Effector memory CD4-positive, alpha-beta T cell (primary cell): ENCODE results near the gene WFDC8.
"Not testable (repeated sequence)": the region's sequence is repeated elsewhere in the genome, so short reads cannot be mapped to it uniquely, and the experiment has no call there.

Experiments
- DNase-seq, 3 donors: peaks; one replicate each; pipeline ENCODE4 v3.0.0-alpha.2; 2020
- H3K27ac ChIP-seq: 2 replicates; pipeline ENCODE4 v1.7.0; 2013; ENCODE audit warnings: mild to moderate bottlenecking, low read length, moderate library complexity; ENCODE audit not compliant: insufficient read depth, poor library complexity, severe bottlenecking
- H3K27me3 ChIP-seq: replicated peaks from 2 replicates; pipeline ENCODE4 v1.7.0; 2013; ENCODE audit warnings: mild to moderate bottlenecking, low read length; ENCODE audit not compliant: insufficient read depth, control insufficient read depth, poor library complexity, severe bottlenecking
- H3K36me3 ChIP-seq: 2 replicates; pipeline ENCODE4 v1.7.0; 2013; ENCODE audit warnings: mild to moderate bottlenecking, low read length, moderate library complexity; ENCODE audit not compliant: control insufficient read depth, insufficient read depth
- H3K4me1 ChIP-seq: 2 replicates; pipeline ENCODE4 v1.7.0; 2013; ENCODE audit warnings: low read length, mild to moderate bottlenecking; ENCODE audit not compliant: control insufficient read depth, insufficient read depth, poor library complexity, severe bottlenecking
- H3K4me3 ChIP-seq: 2 replicates; pipeline ENCODE4 v1.7.0; 2013; ENCODE audit warnings: low read length, low read depth, mild to moderate bottlenecking; ENCODE audit not compliant: insufficient read depth, poor library complexity, severe bottlenecking
- H3K9me3 ChIP-seq: 2 replicates; pipeline ENCODE4 v1.7.0; 2013; ENCODE audit warnings: mild to moderate bottlenecking, low read length, moderate library complexity; ENCODE audit not compliant: control insufficient read depth

WFDC8 gene

DNA sequence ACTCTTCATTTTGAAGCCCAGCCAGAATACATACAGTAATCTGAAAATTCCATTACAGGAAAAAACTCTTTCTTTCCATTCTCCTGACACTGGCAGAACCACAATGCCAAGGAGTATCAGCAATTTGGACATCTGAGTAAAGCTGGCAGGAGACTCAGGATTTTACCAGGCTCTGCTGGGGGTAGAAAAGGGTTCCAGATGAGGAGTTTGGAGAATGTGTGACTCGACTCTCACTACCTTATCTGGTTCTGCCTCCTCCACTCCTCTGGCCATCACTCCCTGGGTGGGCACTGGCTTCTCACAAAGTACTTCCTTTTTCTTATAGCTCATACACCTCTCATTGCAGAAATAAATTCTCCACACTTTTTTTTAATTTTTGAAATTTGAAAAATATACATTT is 10.6 kb upstream of the WFDC8 start:
- Histone ChIP-seq H3K27me3 (no peaks in the 10 kb centered on the region), H3K27ac (no peak overlapping the region), H3K4me3 (no peak overlapping the region), H3K36me3 (no peaks in the 10 kb centered on the region), H3K4me1 (no peaks in the 10 kb centered on the region), H3K9me3 (no peaks in the 10 kb centered on the region)
- DNase-seq, result no peak

GRCh38 chr20:45588800-45589199 is 9.7 kb upstream of the WFDC8 start:
- H3K4me3 ChIP-seq, result no peak overlapping the region
- no peak overlapping the region for H3K27ac ChIP-seq
- no peaks in the 10 kb centered on the region for H3K9me3 ChIP-seq
- H3K27me3 ChIP-seq, result no peaks in the 10 kb centered on the region
- no peaks in the 10 kb centered on the region for H3K4me1 ChIP-seq
- no peak for DNase-seq
- H3K36me3 ChIP-seq, result no peaks in the 10 kb centered on the region

DNA sequence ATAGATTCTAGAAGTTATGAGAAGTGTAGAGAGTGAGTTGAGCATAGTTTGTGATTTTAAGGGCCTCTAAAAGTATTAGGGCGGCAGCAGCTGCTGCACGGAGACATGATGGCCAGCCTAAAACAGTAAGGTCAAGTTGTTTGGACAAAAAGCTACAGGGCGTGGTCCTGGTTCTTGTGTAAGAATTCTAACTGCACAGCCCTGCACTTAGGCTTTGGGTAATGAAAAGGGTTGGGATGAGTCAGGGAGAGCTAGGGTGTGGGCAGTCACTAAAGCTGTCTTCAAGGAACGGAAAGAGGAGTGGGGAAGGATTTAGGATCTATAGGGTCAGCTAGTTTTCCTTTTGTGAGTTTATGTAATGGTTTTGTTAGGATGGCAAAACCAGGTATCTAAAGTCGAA is 6.9 kb upstream of the WFDC8 start:
- not testable (repeated sequence) for H3K9me3 ChIP-seq, DNase-seq, H3K36me3 ChIP-seq, H3K27me3 ChIP-seq, H3K27ac ChIP-seq, H3K4me3 ChIP-seq, H3K4me1 ChIP-seq

DNA sequence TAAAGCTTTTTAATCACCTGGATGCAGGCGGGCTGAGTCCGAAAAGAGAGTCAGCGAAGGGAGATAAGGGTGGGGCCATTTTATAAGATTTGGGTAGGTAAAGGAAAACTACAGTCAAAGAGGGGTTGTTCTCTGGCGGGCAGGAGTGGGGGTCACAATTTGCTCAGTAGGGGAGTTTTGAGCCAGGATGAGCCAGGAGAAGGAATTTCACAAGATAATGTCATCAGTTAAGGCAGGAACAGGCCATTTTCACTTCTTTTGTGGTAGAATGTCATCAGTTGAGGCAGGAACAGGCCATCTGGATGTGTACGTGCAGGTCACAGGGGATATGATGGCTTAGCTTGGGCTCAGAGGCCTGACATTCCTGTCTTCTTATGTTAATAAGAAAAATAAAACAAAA is 5.2 kb upstream of the WFDC8 start:
- DNase-seq, H3K4me3 ChIP-seq, H3K27ac ChIP-seq, H3K27me3 ChIP-seq, H3K4me1 ChIP-seq, H3K36me3 ChIP-seq, H3K9me3 ChIP-seq: not testable (repeated sequence)

GRCh38 chr20:45583502-45583901 is 4.4 kb upstream of the WFDC8 start:
- H3K9me3 ChIP-seq, result no peaks in the 10 kb centered on the region
- no peak overlapping the region for H3K27ac ChIP-seq
- no peak for DNase-seq
- no peaks in the 10 kb centered on the region for H3K36me3 ChIP-seq
- H3K4me1 ChIP-seq, result no peaks in the 10 kb centered on the region
- no peak overlapping the region for H3K4me3 ChIP-seq
- no peaks in the 10 kb centered on the region for H3K27me3 ChIP-seq

GRCh38 chr20:45581702-45582101 is 2.6 kb upstream of the WFDC8 start:
- Histone ChIP-seq H3K4me3 (no peak overlapping the region), H3K9me3 (no peaks in the 10 kb centered on the region), H3K27me3 (no peaks in the 10 kb centered on the region), H3K27ac (no peak overlapping the region), H3K4me1 (no peaks in the 10 kb centered on the region), H3K36me3 (no peaks in the 10 kb centered on the region)
- DNase-seq, result no peak

DNA sequence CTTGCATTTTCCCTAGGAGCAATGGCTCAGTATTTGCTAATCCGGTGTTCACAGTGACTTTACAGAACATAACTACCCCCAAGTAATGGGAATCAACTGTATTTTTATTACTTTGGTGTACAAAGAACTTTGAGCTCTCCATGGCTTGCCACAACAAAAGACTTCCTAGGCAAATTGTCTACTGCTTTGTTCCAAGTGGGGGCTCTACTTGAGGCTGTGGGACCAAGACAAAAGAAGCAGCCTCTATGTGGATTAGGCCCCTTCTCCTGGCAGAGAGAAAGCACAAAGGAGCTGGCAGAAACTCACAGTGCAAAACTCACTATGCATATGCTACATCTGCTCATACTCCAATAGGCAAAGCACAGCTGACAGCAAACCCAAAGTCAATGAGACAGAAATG is 853 bp downstream of the WFDC8 start:
- Histone ChIP-seq H3K4me1 (no peaks in the 10 kb centered on the region), H3K4me3 (no peak overlapping the region), H3K36me3 (no peaks in the 10 kb centered on the region), H3K27ac (no peak overlapping the region), H3K27me3 (no peaks in the 10 kb centered on the region), H3K9me3 (no peaks in the 10 kb centered on the region)
- no peak for DNase-seq

DNA sequence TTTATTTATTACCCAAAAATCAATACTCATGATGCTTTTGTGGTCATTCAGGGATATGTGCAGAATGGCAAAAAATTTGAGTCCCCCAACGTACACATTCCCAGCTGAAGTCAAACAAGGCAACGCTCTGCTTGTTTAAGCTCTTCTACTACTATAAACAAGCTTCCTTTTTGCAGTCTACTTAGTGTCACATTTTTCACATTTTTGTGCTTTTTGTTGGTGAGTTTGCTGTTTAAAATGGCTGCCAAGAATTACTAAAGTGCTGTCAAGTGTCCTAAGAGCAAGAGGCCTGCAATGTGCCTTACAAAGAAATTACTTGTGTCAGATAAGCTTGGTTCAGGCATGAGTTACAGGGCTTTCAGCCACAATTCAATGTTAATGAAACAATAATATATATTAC is 2.1 kb downstream of the WFDC8 start:
- Histone ChIP-seq H3K9me3 (no peaks in the 10 kb centered on the region), H3K4me1 (no peaks in the 10 kb centered on the region), H3K27ac (no peak overlapping the region), H3K27me3 (no peaks in the 10 kb centered on the region), H3K36me3 (no peaks in the 10 kb centered on the region), H3K4me3 (no peak overlapping the region)
- DNase-seq, result no peak

DNA sequence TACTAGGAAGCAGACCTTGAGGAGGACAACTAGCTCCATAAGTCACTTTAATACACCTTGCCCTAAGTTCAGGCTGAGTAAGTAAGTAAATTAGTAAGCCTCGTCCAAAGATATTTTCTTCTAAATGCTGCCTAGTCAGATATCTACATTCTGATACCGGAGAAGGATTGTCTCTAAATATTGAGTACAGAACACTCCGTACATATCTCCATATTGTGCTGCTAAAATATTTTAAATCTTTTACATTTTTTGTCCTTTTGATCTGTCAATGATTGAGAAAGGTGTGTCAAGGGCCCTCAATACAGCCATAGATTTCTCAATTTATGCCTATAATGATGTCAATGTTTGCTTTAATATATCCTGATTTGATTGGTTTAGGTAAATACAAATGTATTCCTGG is 3.2 kb downstream of the WFDC8 start:
- no peak overlapping the region for H3K4me3 ChIP-seq

DNA sequence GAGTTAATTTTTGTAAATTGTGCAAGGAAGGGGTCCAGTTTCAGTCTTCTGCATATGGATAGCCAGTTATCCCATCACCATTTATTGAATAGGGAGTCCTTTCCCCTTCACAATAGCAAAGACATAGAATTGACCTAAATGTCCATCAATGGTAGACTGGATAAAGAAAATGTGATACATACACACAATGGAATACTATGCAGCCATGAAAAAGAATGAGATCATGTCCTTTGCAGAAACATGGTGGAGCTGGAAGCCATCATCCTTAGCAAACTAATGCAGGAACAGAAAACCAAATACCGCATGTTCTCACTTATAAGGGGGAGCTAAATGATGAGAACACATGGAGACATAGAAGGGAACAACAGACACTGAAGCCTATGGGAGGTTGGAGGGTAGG is 9.4 kb downstream of the WFDC8 start:
- DNase-seq, H3K4me1 ChIP-seq, H3K9me3 ChIP-seq, H3K4me3 ChIP-seq, H3K27me3 ChIP-seq, H3K27ac ChIP-seq, H3K36me3 ChIP-seq: not testable (repeated sequence)

More for the DNA sequence above, 3.2 kb downstream of the WFDC8 start:
- Histone ChIP-seq H3K4me1 (no peaks in the 10 kb centered on the region), H3K36me3 (no peaks in the 10 kb centered on the region), H3K27me3 (no peaks in the 10 kb centered on the region), H3K9me3 (no peaks in the 10 kb centered on the region), H3K27ac (no peak overlapping the region)
- DNase-seq, result no peak

GRCh38 chr20:45564760-45565276 is 14.3 kb downstream of the WFDC8 start:
- no peak overlapping the region for H3K4me3 ChIP-seq
- H3K27ac ChIP-seq, result no peak overlapping the region
- no peaks in the 10 kb centered on the region for H3K27me3 ChIP-seq
- no peaks in the 10 kb centered on the region for H3K9me3 ChIP-seq
- no peaks in the 10 kb centered on the region for H3K4me1 ChIP-seq
- DNase-seq, result no peak
- no peaks in the 10 kb centered on the region for H3K36me3 ChIP-seq
